VCaP (cell line): ENCODE data around the gene MIA2.
"Not testable (repeated sequence)": the region's sequence is repeated elsewhere in the genome, so short reads cannot be mapped to it uniquely, and the experiment has no call there.

Experiments used
- H3K27ac ChIP-seq: fragments of 450-650 bp; 2 replicates; pipeline ENCODE4 v1.5.1; 2017
- CTCF ChIP-seq: fragments of 450-650 bp; conservative IDR thresholded peaks from 2 replicates; pipeline ENCODE4 v1.5.1; 2017; ENCODE audit warnings: mild to moderate bottlenecking, moderate library complexity

The MIA2 gene

GRCh38 chr14:39233680-39234326 lies at the start of gene MIA2:
MIA2 (plus strand) TSS chr14:39233915; CDS start chr14:39234115, 200 bp downstream.
- H3K27ac ChIP-seq: peak within 1 kb of the TSS; percentile 70
- no peak for TF ChIP-seq CTCF

- TF ChIP-seq CTCF: no peak
These were observed 49.0 kb upstream of the MIA2 start for GRCh38 chr14:39184628-39185255.

GRCh38 chr14:39185256-39186049 lies 48.3 kb upstream of the MIA2 start:
- no peak for TF ChIP-seq CTCF
- no peak overlapping the region for H3K27ac ChIP-seq

More at GRCh38 chr14:39184628-39185255, 49.0 kb upstream of the MIA2 start:
- H3K27ac ChIP-seq: peak overlapping the region; percentile 68; the same call in 1 of the 2 replicates

GRCh38 chr14:39186941-39187525 lies 46.7 kb upstream of the MIA2 start:
- H3K27ac ChIP-seq: no peak overlapping the region
- TF ChIP-seq CTCF: no peak

- H3K27ac ChIP-seq: no peak overlapping the region
- TF ChIP-seq CTCF: no peak
These were observed 29.8 kb upstream of the MIA2 start for GRCh38 chr14:39203659-39204606.

- not testable (repeated sequence) for H3K27ac ChIP-seq
These were observed 26.3 kb upstream of the MIA2 start for GRCh38 chr14:39207430-39207829.

GRCh38 chr14:39211109-39211741 lies 22.5 kb upstream of the MIA2 start:
- H3K27ac ChIP-seq: no peak overlapping the region
- TF ChIP-seq CTCF: no peak
